HG03108 (cell line): ENCODE measurements around the gene ABR.
"Not testable (repeated sequence)": the region's sequence is repeated elsewhere in the genome, so short reads cannot be mapped to it uniquely, and the experiment has no call there.

Experiments
- ATAC-seq: cut with Tn5 transposase; IDR thresholded peaks from one replicate; pipeline ENCODE4 v1.9.1; 2021; ENCODE audit warnings: moderate library complexity; ENCODE audit not compliant: unreplicated experiment

ABR gene

DNA sequence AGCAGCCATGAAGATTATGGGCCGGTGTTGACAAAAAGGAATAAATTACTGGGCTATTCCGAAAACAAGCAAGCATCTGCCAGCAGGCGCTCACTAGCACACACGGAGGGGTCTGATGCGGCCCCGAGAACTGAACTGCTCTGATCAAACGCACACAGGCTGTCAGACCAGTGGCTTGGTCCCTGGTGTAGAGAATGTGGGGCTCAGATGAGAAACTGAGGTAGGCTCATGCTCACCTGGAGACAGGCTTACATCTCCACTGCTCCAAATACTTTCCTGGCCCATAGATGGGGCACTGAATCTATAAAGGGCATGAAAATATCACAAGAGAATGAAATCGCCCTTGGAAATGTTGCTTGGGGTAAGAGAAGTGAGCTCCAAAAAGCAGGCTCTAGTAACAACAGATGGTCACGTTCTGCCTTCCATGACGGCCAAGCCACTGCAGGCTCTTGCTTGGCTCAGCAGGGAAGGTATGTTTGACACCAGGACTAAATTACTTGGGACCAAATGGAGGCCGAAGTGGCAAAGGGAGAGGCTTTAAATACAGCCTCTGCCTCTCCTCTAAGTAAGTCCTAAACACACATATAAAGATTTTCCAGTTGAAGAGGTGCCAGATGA, 5.4 kb downstream of the ABR start:
- ATAC-seq, result no peak

DNA sequence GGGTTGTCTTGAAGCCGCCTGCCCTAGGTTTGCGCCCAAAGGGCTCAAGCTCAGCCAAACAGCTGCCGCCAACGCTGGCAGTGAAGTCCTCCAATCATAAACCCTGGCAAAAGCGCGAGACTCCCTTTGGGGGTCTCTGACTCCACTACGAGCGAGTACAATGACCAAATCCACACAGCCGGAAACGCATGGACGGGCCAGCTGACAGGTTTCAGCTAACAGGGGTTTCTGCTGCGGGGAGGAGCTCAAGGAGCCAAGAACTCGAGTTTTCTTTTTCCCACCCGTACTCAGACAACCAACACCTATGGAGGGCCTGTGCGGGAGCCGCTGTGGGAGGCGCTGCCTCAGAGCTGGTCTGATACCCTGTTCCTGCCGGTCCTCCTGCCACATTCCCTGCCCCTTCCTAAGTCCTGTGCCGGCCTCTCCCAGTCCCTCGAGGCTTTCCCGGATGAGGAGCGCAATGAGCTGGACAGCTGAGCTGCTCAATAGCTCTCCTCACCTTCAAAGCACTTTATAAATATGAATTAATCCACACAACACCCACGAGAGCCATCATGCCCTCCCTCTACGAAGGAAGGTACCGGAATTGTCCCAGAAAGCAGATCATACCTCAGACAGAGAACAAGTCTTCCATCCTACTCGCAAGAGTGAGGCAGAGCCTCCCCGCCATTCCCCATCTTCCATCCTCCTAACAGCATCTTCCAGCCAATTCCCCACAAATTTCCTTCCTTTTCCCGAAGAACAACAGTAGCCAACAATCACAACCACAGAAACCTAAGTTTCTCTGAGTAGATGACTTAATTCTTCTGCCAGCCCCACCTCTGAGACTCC, 6.1 kb downstream of the ABR start:
- no peak for ATAC-seq

DNA sequence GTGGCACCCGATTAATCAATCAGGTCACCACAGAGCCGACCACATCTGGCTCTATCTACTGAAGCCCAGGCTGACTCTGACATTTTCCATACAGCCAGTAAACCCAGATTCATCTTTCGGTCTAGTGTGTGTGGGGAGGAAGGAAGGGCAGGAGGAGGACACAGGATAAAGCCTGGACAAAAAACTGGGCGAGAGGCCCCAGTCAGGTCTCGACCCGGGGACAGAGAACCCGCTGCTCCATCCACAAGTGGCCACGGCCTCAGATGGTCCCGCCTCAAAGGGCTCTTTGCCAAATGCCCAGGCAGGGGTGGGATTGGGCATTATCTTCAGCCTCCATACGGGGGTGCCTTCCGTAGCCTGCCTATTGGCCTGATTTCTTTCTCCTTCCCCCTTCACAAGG, 7.8 kb downstream of the ABR start:
- no peak for ATAC-seq

DNA sequence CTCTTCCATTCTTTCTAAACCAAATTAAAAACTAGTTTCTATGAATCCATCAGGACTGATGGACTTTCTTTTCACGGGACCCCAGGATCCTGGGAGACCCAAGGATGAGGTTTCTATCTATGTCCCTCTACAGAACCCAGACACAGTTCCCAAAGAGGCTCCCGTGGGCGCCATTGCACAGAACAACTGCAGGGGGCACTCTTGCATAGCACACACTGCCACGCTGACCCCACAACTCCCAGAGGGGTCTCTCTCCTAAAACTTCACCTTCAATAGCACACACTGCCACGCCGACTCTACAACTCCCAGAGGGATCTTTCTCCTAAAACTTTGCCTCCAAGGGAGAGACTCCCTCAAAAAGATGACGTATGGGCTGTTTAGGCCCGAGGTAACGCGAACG, 9.0 kb downstream of the ABR start:
- ATAC-seq, result no peak

DNA sequence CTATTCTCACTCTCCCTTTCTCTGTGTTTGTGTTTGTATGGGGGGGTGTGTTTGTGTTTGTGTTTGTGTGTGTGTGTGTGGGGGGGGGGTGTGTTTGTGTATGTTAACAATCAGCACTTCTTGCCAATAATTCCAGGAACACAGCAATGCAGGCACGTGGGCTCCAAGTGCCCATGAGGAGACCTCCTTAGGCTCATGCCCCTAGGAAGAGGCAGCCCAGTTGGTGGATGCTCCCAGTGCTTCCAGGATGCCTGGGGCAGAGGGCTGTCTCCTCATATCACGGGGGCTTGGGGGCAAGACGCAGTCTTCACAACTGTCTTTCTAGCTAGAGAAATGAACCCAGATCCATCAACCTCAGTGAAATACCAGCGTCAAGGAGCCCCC, 9.9 kb downstream of the ABR start:
- no peak for ATAC-seq

DNA sequence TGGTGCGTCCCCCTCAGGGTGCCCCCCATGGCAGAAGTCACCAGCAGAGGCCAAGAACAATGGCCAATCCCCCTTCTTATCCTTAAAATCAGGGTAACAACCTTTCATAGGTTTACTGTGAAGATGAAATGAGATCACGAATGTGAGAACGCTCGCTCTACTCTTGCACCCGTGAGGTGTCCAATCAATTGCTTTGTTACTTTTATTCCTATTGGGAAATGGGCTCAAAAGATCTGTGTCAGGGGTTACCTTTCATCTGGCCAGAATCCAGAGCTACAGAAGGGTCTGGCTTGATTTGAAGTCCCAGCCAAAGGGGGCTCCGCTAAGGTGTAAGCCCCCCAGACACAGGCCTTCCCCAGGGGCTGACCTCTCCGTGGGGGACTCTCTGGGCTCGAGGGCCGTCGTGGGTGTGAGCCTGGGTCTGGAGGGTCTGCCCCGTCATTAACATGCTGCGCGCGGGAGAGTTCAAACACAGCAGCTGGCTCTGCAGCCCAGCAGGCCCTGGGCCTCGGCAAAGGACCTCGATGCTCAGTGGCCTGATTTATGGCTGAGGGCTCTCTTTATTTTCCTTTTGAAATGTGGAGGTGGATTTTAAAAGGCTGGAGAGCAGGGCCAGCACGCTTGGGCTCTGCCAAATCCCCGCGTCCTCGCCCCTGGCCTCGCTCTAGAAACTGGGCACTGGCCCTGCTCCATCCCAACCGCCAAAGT, 10.4 kb downstream of the ABR start:
- ATAC-seq, result no peak

DNA sequence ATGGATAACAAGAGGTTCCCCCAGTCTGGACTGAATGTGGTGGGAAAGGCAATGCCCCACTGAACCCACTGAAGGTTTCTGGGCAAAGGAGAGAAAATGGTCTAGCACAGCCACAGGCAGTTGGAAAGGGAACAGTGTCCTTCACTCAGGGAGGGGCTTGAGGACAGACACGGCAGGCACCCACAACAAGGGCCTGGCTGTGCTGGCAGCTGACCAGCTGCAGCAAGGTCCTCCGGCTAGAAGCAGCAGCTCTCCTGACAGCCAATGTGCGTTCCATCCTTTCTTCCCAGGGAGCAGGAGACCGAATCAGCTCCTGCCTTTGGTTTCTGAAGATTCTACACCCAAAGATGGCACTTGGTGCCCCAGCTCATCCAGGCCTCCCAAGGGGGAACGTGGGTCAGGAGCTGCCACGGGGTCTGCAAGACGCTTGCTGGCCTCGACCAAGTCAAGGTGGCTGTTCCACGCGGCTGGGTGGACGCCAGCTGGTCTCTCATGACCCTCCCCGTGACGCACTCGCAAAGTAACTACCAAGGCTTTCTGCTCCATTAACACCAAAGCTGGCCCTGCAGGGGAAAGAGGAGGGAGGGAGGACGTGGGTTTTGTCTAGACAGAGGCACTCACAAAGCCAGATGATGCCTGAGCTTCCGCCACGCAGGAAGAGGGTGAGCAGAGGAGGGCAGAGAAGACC, 11.1 kb downstream of the ABR start:
- ATAC-seq, result no peak

DNA sequence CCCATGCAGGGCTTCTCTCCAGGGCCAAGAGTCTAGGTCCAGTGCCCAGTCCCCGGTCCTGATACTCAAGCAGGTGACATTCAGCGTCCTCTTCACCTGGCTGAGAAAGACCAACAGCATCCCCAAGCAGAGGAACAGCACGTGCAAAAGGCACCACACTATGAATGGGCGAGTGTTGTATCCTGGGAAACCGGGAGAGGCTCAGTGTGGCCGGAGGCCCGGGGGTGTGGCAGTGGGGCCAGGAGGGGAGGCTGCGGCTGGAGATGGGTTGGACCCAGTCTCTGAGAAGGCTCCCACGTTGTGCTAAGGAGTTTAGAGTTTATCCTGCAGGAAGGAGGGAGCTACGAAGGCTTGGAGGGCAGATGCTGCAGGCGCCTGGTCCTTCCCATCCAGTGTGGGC, 13.5 kb downstream of the ABR start:
- ATAC-seq, result no peak

DNA sequence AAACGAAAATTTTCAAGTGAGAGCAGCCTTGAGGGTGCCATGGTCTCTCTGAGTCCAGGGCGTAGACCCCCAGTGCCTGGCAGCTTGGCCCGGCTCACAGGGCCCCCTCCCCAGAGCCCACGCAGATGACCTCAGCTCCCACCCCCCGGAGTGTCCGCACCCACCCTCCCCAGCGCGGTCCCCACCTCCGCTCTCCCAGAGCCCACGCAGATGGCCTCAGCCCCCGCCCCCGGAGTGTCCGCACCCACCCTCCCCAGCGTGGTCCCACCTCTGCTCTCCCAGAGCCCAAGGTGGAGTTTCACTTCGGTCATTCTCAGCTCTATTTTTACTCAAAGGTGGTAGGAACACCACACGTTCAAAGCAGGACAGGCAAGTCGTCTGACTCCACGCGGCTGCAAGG, 13.9 kb downstream of the ABR start:
- no peak for ATAC-seq

DNA sequence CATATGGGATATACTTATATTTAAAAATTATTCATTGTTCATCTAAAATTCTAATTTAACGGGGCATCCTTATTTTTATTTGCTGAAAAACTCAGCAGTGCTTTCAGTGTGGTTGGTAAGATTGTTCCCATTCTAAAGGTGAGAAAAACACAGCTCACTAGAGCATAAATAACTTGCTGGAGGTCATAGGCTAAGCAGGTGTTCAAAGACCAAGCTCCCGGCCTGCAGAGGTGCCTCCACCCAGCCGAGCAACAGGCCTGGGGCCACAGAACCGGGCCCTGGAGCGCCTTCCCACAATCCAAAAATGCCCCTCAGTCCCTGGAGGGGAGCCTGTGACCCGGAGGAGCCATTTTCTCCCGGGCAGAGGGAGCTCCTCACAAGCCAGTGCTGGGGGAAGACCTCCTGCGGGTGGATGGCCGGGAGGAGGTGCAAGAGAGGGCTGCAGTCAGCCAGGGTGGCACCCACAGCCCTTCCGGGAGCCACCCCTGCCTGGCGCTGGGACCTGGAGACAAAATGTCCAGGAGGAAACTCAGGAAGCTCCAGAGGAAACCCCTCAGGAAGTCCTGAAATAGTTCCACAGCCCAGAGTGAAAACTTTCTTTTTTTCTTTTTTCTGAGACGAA, 14.7 kb downstream of the ABR start:
- ATAC-seq, result no peak

DNA sequence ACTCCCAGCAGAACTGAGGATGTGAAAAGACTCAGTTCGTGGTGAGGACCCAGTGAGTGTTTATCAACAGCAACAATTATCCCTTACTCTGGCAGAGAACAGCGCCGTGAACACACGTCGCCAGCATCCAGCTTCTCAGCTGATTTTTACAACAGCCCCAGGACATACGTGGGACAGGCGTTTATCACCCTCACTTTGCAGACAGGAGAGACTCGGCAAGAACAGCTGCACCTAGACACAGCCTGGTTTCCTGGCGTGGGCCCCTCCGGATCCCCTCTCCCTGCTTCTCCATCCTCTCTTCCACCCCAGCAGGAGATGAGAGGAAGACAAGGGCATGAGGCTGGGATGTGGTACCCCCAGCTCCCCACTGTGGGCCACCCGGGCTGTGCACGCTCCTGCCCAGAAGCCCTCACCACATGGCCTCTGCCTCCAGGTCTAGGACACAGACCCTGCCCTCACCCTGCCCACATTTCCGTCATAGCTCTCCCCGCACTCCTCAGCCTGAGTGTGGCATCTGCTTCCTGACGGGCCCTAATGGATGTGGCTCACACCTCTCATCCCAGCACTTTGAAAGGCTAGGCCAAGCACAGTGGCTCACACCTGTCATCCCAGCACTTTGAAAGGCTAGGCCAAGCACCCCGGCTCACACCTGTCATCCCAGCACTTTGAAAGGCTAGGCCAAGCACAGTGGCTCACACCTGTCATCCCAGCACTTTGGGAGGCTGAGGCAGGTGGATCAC, 17.5 kb downstream of the ABR start:
- ATAC-seq, result no peak

DNA sequence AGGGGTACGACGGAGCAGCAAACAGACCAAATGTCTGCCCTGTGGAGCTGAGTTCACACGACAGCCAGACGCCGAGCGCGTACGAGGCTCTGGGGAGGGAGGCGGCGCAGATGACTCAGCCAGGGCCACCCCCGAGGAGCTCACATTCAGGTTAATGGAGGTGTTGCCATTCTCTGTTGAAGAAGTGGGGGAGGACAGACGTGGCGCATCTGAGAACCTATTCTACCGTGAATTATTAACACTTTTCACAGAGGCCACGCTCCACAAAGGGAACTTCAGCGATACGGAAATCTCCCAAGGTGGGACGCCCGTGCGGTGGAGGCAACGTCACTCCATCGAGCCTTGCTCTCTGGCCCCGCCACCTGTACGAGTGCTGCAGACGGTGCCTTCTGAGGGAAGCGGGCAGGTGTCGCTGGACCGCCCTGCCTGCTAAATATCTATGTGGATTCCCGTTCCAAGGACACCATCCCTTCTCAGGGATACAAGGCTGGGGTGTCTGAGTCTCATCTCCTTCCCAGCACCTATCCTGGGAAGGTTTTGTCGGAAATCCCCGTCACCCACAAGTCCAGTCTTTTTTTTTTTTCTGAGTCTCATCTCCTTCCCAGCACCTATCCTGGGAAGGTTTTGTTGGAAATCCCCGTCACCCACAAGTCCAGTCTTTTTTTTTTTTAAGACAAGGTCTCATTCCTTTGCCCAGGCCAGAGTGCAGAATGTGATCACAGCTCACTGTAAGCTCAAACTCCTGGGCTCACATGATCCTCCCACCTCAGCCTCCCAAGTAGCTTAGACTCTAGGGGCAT, 19.0 kb downstream of the ABR start:
- no peak for ATAC-seq

DNA sequence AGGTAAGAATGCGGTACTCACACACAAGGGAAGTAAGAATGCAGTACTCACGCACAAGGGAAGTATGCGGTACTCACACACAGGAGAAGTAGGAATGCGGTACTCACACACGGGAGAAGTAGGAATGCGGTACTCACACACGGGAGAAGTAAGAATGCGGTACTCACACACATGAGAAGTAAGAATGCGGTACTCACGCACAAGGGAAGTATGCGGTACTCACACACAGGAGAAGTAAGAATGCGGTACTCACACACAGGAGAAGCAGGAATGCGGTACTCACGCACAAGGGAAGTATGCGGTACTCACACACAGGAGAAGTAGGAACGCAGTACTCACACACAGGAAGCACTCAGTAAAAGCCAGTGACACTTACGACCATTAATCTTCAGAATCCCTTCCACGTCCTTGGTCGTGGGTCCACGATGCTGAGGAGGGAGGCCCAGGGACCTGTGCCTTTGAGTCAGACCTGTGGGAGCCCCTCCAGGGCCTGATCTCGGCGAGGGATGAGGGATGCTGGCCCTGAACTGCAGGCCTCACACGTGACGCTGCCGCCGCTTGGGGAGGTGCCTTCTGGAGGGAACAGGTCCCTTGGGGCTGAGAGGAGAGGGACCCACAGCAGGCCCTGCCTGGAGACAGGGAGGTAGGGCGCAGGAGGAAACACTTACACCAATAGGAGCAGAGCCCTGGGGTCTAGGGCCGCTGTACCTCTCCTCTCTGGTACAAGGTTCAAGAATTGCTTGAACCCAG, 20.2 kb downstream of the ABR start:
- ATAC-seq, result no peak

DNA sequence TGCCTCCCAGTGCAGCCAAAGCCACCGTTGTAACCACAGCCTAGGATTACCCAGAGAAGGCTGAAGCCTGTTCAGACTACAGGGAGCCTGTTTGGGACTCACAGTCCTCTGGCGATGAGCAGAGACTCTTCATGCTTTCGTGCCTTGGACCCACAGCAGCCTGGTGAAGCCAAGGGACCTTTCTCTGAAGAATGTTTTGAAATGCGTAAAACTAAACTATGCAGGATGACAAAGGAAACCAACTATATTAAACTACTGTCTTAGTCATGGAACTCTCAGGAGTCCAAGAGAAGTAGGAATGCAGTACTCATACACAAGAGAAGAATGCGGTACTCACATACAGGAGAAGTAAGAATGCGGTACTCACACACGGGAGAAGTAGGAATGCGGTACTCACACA, 20.9 kb downstream of the ABR start:
- no peak for ATAC-seq

DNA sequence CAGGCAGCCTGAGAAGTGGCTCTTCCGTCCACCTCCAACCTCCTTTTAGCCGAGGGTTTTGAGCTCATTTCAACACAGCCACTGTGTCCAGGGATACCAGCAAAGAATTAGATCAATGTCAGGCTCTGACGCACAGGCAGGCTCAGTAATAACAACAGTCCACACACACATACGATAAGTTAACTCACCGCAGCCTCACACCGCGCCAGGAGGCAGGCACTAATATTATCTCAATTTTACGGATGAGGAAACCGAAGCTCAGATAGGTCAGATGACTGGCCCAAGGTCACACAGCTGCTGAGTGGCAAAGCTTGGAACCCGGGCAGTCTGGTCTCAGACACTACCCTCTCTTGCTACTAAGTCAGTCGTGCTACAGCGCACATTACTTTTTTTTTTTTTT, 22.9 kb downstream of the ABR start:
- no peak for ATAC-seq

DNA sequence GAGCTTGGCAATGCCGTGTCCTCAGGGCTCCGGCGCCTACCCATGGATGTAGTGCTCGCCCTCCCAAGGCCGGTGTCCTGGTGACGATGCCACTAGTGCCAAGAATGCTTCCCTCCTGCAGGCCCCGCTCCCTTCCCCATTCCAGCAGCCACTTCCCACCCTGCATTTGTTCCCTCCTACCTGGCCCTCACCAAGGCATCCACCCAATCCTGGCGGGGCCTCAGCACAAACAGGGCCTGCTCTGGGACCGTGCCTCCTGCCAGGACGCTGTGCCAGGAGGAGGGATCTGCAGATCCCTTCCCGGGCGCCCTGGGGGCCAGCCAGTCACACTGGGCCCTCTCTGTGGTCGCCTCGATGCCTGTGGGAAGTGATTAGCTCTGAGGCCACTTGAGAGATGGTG, 25.1 kb downstream of the ABR start:
- ATAC-seq, result no peak

DNA sequence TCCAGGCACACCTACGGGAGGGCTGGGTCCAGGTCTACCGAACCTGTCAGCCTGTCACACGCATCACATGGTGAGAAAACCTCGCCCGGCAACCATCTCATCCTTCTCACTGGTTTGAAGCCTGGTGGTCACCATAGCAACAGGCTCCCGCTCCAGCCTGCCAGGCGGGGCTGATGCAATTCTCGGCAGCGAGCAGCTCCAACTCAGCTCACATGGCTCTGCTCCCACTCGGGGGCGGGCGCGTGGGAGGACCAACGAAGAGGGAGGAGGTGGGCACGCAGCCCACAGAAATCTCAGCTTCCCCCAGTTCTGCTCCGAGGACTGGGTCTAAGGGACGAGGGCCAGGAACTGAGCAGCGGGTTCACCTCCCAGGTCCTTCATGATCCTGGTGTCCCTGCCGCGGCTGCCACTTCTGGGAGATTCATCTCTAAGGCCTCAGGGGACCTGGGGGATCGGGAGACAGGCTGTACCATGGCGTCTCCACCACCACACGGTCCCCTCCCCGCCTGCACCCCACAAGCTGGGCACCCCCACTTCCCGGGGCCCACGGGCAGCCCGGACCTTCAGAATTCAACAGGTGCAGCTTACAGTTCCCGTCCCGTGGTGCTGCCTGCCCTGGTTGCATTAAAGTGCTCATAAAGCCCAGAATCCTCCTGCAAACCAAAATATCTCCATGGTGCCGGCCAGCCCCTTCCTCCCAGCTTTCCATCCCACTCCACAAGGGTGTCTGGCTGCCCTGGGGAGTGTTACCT, 25.8 kb downstream of the ABR start:
- ATAC-seq, result no peak

DNA sequence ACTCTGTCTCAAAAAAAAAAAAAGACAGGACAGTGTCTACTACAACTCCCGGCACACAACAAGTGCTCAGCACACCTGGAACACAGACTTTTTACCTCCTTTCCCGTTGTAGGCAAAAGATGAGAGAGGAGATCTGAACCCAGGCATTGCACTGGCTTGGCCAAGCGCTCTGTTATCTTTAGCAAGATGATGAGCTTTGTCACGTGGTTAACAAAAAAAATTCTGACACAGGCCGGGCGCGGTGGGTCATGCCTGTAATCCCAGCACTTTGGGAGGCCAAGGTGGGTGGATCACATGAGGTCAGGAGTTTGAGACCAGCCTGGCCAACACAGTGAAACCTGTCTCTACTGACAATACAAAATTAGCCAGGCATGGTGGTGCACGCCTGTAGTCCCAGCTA, 27.2 kb downstream of the ABR start:
- not testable (repeated sequence) for ATAC-seq
